Stimulated activated naive B cell treated with anti-CD40 and anti-IgM and Interleukin-4, amounts not matched to agents 10 μg/mL and 1 μg/mL and 100 μg/mL, for 72 hours (primary cell): ENCODE results near the gene EPB41L1.

Experiments
- ATAC-seq, 2 donors: fragments of 150-1000 bp; cut with Tn5 transposase; replicated peaks; 2 replicates each; pipeline ENCODE4 v1.10.0; 2021; ENCODE audit warnings: moderate library complexity in 1 of 2
- DNase-seq: peaks from one replicate; pipeline ENCODE4 v3.0.0; 2021
- H3K27ac Mint-ChIP-seq: one replicate; pipeline ENCODE4 v1.8.0; 2022; ENCODE audit warnings: mild to moderate bottlenecking, mixed read lengths
- H3K27me3 Mint-ChIP-seq, 2 donors: one replicate each; pipeline ENCODE4 v1.8.0; 2022; ENCODE audit warnings: mixed read lengths in 2 of 2
- H3K36me3 Mint-ChIP-seq, 2 donors: one replicate each; pipeline ENCODE4 v1.8.0; 2022; ENCODE audit warnings: mixed read lengths in 2 of 2, mild to moderate bottlenecking in 1 of 2
- H3K4me1 Mint-ChIP-seq, 2 donors: one replicate each; pipeline ENCODE4 v1.8.0; 2022; ENCODE audit warnings: mixed read lengths in 2 of 2, mild to moderate bottlenecking in 1 of 2
- H3K4me3 Mint-ChIP-seq, 2 donors: one replicate each; pipeline ENCODE4 v1.8.0; 2022; ENCODE audit warnings: mild to moderate bottlenecking in 2 of 2, mixed read lengths in 2 of 2, moderate library complexity in 1 of 2
- H3K9me3 Mint-ChIP-seq, 2 donors: one replicate each; pipeline ENCODE4 v1.8.0; 2022; ENCODE audit warnings: mixed read lengths in 2 of 2, mild to moderate bottlenecking in 1 of 2

The EPB41L1 gene

GRCh38 chr20:36153736-36154699 is 522 bp upstream of the EPB41L1 start:
- Mint-ChIP-seq H3K36me3 (no peaks in the 10 kb centered on the region), H3K27me3 (peaks cover 25 to 53% of the 10 kb centered on the region in 2 donors), H3K27ac (no peak overlapping the region), H3K4me1 (peaks cover 4 to 14% of the 10 kb centered on the region in 2 donors), H3K9me3 (no peaks in the 10 kb centered on the region), H3K4me3 (peak overlapping the region; percentile 59 to 74)
- ATAC-seq (peak; percentile 73 to 81), DNase-seq (no peak)

DNA sequence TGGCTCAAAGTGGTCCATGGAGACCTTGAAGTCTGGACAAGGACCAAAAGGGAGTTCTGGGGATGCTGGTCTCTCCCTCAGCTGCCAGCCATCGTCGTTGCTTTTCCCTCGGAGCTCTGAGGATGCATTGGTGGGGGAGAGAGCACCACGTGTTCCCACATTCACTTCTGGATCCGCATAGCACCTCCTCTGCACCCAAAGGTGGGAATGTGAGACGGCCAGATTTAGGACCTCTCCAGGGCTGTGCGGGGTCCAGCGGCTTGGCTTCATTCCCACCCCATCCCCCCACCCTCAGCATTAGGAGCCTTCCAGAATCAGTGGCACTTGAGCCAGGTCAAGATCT is 1.1 kb downstream of the EPB41L1 start:
- peak overlapping the region; percentile 79 to 80 for H3K4me3 Mint-ChIP-seq
- no peak overlapping the region for H3K27ac Mint-ChIP-seq
- H3K27me3 Mint-ChIP-seq = peaks cover 25 to 54% of the 10 kb centered on the region in 2 donors
- no peaks in the 10 kb centered on the region for H3K9me3 Mint-ChIP-seq
- ATAC-seq = no peak
- DNase-seq = no peak
- H3K36me3 Mint-ChIP-seq = no peaks in the 10 kb centered on the region
- H3K4me1 Mint-ChIP-seq = peaks cover 4 to 14% of the 10 kb centered on the region in 2 donors

DNA sequence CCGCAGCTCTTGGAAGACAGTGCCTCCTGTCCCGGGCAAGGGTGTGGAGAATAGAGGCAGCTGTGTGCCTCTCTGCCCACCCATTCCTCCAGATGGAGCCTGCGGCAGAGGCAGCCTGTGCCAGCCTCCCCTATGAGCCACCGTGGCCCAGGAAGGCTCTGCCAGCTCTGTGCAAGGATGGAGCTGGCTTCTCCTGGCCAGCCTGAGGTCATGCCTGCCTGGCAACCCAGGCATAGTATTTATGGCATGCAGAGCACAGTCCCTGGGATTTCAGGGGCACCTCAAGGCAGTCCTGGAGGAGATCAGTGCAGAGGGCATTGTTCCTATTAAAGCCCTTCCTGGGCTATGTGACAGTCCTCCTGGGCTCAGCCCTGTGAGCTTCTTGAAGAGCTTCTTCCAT is 1.5 kb downstream of the EPB41L1 start:
- Mint-ChIP-seq H3K4me3 (no peak overlapping the region), H3K27ac (no peak overlapping the region), H3K9me3 (no peaks in the 10 kb centered on the region), H3K4me1 (peaks cover 4 to 14% of the 10 kb centered on the region in 2 donors), H3K27me3 (peaks cover 25 to 57% of the 10 kb centered on the region in 2 donors), H3K36me3 (no peaks in the 10 kb centered on the region)
- ATAC-seq (no peak), DNase-seq (no peak)

- Mint-ChIP-seq H3K27me3 (peaks cover 26 to 55% of the 10 kb centered on the region in 2 donors), H3K36me3 (no peaks in the 10 kb centered on the region), H3K9me3 (no peaks in the 10 kb centered on the region), H3K4me3 (no peak overlapping the region), H3K4me1 (peaks cover 4 to 14% of the 10 kb centered on the region in 2 donors), H3K27ac (no peak overlapping the region)
- no peak for ATAC-seq
- no peak for DNase-seq
These were observed 3.1 kb downstream of the EPB41L1 start for GRCh38 chr20:36157610-36158009.

DNA sequence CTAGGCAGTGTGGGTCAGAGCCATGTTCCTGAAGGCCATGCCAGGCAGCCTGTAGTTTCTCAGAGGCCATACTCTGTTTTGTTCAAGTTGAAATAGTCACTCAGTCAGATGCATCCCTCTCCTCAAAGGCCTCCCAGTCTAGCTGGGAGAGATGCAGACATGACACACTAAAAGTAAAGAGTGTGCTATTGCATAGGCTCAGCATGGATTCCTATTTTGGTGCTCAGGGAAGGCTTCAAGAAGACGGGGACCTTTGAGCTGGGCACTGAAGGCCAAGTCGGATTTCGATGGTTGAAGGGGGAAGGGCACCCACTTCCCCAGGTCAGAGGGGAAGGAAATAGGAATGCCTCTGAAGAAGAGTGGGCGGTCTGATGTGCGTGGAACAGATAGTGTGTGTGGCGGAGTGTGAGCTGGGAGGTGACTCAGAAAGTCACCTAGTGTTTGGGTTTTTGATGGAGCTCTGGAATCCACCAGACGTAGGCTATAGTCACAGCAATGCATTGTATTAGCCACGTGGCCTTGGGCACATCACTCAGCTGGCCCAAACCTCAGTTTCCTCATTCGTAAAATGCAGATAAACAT is 3.7 kb downstream of the EPB41L1 start:
- no peak for ATAC-seq
- Mint-ChIP-seq H3K9me3 (no peaks in the 10 kb centered on the region), H3K4me3 (no peak overlapping the region), H3K27ac (no peak overlapping the region), H3K4me1 (peaks cover 4 to 14% of the 10 kb centered on the region in 2 donors), H3K27me3 (peaks cover 25 to 49% of the 10 kb centered on the region in 2 donors), H3K36me3 (no peaks in the 10 kb centered on the region)
- DNase-seq = no peak

DNA sequence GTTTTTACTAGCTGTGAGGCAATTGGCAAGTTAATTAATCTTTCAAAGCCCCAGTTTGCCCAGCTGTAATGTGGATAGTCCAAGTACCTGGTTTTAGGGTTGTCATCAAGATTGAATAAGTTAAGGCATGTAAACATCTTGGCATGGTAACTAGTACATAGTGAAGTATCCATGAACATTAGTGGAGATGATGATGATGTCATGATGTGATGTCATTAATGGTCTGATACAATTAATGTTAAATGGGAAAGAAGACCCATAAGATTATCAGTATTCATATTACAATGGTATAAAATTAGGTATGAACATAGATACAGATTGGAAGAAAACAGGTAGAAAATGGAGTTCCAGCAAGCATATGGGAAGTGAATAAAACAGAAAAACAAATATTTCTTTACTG is 5.3 kb downstream of the EPB41L1 start:
- Mint-ChIP-seq H3K27ac (no peak overlapping the region), H3K4me3 (no peak overlapping the region), H3K9me3 (no peaks in the 10 kb centered on the region), H3K36me3 (no peaks in the 10 kb centered on the region), H3K4me1 (peaks cover 4 to 14% of the 10 kb centered on the region in 2 donors), H3K27me3 (peaks cover 22 to 38% of the 10 kb centered on the region in 2 donors)
- ATAC-seq = no peak
- no peak for DNase-seq

GRCh38 chr20:36162272-36162966 is 7.9 kb downstream of the EPB41L1 start:
- peaks cover 8 to 17% of the 10 kb centered on the region in 2 donors for H3K27me3 Mint-ChIP-seq
- no peaks in the 10 kb centered on the region for H3K4me1 Mint-ChIP-seq
- ATAC-seq (no peak), DNase-seq (no peak)
- no peak overlapping the region for H3K27ac Mint-ChIP-seq
- no peak overlapping the region for H3K4me3 Mint-ChIP-seq
- H3K9me3 Mint-ChIP-seq = no peaks in the 10 kb centered on the region
- H3K36me3 Mint-ChIP-seq = no peaks in the 10 kb centered on the region

DNA sequence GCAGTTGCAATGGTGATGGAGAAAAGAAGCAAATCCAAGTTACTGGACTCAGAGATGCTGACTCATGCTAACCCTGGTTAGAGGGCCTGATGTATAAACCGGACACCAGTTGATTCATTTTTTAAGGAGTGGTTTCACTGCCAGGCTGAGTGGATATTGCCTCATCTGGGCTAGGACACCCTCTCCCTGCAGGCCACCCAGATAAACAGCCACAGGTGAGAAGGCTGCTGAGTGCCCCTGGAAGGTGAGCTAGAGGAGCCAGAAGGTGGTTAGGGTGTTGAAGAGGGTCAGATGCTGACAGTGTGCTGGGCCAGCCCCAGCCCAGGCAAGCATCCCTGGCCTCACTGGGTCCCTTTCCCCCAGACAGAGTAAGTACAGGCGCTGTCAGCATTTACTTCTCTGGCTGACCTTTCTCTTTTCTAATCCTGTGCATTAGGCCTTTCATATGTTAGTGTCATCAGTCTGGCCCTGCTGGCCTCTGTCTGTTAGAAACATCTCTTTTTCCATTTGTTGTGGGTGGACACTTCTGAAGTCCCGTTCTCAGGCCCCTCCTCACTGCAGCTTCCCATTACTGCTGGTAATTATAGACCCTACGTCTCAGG is 13.5 kb downstream of the EPB41L1 start:
- no peak for DNase-seq
- no peaks in the 10 kb centered on the region for H3K36me3 Mint-ChIP-seq
- no peak for ATAC-seq
- no peak overlapping the region for H3K4me3 Mint-ChIP-seq
- H3K4me1 Mint-ChIP-seq = no peaks in the 10 kb centered on the region
- no peak overlapping the region for H3K27ac Mint-ChIP-seq
- peaks cover 1 to 5% of the 10 kb centered on the region in 2 donors for H3K27me3 Mint-ChIP-seq
- no peaks in the 10 kb centered on the region for H3K9me3 Mint-ChIP-seq

GRCh38 chr20:36170542-36171215 is 16.1 kb downstream of the EPB41L1 start:
- DNase-seq (no peak), ATAC-seq (no peak)
- Mint-ChIP-seq H3K27me3 (peaks cover 9 to 16% of the 10 kb centered on the region in 2 donors), H3K27ac (no peak overlapping the region), H3K36me3 (no peaks in the 10 kb centered on the region), H3K4me3 (no peak overlapping the region), H3K9me3 (no peaks in the 10 kb centered on the region), H3K4me1 (peaks cover 4 to 6% of the 10 kb centered on the region in 2 donors)

- ATAC-seq (peak; percentile 60 to 72), DNase-seq (no peak)
- H3K27me3 Mint-ChIP-seq = peaks cover 14 to 29% of the 10 kb centered on the region in 2 donors
- H3K9me3 Mint-ChIP-seq = no peaks in the 10 kb centered on the region
- H3K4me1 Mint-ChIP-seq = peaks cover 4 to 6% of the 10 kb centered on the region in 2 donors
- no peak overlapping the region for H3K27ac Mint-ChIP-seq
- no peaks in the 10 kb centered on the region for H3K36me3 Mint-ChIP-seq
- no peak overlapping the region for H3K4me3 Mint-ChIP-seq
These were observed 19.0 kb downstream of the EPB41L1 start for GRCh38 chr20:36173451-36173933.

DNA sequence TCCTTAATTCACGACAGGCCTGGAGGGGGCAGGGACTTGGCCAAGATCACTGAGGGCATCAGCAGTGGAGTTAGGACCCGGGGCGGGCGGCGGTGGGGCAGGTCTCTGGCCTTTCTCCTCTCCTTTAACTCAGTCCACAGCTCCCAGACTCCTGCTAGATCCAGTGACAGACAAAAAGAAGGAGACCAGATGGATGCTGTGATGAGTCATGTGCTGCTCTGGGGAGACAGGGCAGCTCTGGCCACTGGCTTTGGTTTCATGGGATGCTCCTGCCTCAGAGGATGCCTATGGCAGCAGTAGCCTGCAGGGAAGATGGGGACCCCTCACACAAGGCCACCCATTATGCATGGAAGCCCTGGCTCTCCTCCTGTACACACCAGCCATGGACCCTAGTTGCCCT is 20.5 kb downstream of the EPB41L1 start:
- H3K4me3 Mint-ChIP-seq = no peak overlapping the region
- peaks cover 14 to 37% of the 10 kb centered on the region in 2 donors for H3K27me3 Mint-ChIP-seq
- ATAC-seq (no peak), DNase-seq (no peak)
- H3K9me3 Mint-ChIP-seq = no peaks in the 10 kb centered on the region
- H3K4me1 Mint-ChIP-seq = peaks cover 4 to 6% of the 10 kb centered on the region in 2 donors
- H3K27ac Mint-ChIP-seq = no peak overlapping the region
- H3K36me3 Mint-ChIP-seq = no peaks in the 10 kb centered on the region

- peaks cover 4 to 6% of the 10 kb centered on the region in 2 donors for H3K4me1 Mint-ChIP-seq
- peaks cover 14 to 37% of the 10 kb centered on the region in 2 donors for H3K27me3 Mint-ChIP-seq
- no peak for DNase-seq
- no peaks in the 10 kb centered on the region for H3K9me3 Mint-ChIP-seq
- ATAC-seq = no peak
- H3K27ac Mint-ChIP-seq = no peak overlapping the region
- no peaks in the 10 kb centered on the region for H3K36me3 Mint-ChIP-seq
- H3K4me3 Mint-ChIP-seq = no peak overlapping the region
These were observed 21.0 kb downstream of the EPB41L1 start for GRCh38 chr20:36175475-36175995.

- H3K4me1 Mint-ChIP-seq = peaks cover 4 to 6% of the 10 kb centered on the region in 2 donors
- no peak overlapping the region for H3K4me3 Mint-ChIP-seq
These were observed 23.2 kb downstream of the EPB41L1 start for GRCh38 chr20:36177716-36178115.

More at GRCh38 chr20:36177716-36178115, 23.2 kb downstream of the EPB41L1 start:
- H3K36me3 Mint-ChIP-seq = no peaks in the 10 kb centered on the region
- peaks cover 14 to 37% of the 10 kb centered on the region in 2 donors for H3K27me3 Mint-ChIP-seq
- no peaks in the 10 kb centered on the region for H3K9me3 Mint-ChIP-seq
- no peak for DNase-seq
- no peak for ATAC-seq
- no peak overlapping the region for H3K27ac Mint-ChIP-seq
